Esophagus muscularis mucosa (tissue), 3 donors: ENCODE data around the gene DENND1B.

Experiments
- POLR2A ChIP-seq: fragments of 450-650 bp; IDR thresholded peaks from one replicate; pipeline ENCODE4 v1.6.1; 2017; ENCODE audit warnings: antibody characterized with exemption, moderate library complexity, mild to moderate bottlenecking, low read depth
- POLR2AphosphoS5 ChIP-seq, 2 donors: sonication (generic); formaldehyde crosslinking; IDR thresholded peaks; one replicate each; pipeline ENCODE4 v1.6.1; 2017; ENCODE audit warnings: antibody characterized with exemption in 2 of 2
- TF ChIP-seq, protein P1 (sequence below), 3 experiments: fragments of 200-600 bp in 2 of 3; fragments of 450-650 bp in 1 of 3; sonication (generic) in 2 of 3; IDR thresholded peaks; one replicate each; pipeline ENCODE4 v1.5.1; 2017 to 2019; ENCODE audit warnings: antibody characterized with exemption in 3 of 3, mild to moderate bottlenecking in 2 of 3, moderate library complexity in 1 of 3

DNA sequence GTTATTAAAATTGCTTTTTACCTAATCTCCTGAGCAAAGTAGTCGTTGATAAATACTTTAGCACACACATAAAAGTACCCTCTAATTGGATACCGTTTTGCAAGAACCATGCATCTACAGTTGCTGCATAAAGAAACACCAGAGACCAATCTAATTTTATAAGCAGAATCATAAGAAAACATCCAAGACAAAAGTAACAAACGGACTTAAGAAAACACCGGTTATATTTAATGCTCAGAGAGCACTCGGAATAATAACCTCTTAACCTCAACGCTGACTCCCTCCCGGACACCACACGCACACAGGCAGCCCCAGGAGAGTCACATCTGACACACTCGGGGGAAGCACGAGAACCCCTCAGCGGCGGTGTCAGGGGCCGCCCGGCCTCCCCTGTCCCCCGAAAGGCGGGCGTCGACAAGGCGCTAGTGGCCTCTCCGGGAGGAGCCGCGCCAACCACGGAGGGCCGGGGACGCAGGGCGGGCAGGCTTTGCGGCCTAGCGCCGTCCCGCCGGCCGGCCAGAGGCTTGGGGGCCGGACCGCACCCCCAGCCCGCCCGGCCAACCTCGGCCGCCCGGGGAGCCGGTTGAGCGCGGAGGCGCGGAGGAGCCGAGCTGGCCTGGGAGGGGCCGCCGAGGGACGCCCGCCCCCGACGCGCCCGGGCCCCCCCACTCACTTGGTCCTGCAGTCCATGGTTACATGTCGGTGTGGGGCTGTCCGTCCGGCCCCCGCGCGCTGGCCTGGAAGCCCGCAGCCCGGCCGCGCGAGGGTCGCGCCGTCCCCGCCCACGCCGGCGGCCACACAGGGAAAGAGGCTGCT is 606 bp downstream of the DENND1B start:
- TF ChIP-seq, protein P1, sequence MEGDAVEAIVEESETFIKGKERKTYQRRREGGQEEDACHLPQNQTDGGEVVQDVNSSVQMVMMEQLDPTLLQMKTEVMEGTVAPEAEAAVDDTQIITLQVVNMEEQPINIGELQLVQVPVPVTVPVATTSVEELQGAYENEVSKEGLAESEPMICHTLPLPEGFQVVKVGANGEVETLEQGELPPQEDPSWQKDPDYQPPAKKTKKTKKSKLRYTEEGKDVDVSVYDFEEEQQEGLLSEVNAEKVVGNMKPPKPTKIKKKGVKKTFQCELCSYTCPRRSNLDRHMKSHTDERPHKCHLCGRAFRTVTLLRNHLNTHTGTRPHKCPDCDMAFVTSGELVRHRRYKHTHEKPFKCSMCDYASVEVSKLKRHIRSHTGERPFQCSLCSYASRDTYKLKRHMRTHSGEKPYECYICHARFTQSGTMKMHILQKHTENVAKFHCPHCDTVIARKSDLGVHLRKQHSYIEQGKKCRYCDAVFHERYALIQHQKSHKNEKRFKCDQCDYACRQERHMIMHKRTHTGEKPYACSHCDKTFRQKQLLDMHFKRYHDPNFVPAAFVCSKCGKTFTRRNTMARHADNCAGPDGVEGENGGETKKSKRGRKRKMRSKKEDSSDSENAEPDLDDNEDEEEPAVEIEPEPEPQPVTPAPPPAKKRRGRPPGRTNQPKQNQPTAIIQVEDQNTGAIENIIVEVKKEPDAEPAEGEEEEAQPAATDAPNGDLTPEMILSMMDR (IDR thresholded peaks at IDR 0.05), result no peak
- TF ChIP-seq POLR2AphosphoS5 (IDR thresholded peaks at IDR 0.05), result no peak
- no peak for TF ChIP-seq POLR2A
